ENCODE measurements around the gene ABCA13.

ABCA13 gene

DNA sequence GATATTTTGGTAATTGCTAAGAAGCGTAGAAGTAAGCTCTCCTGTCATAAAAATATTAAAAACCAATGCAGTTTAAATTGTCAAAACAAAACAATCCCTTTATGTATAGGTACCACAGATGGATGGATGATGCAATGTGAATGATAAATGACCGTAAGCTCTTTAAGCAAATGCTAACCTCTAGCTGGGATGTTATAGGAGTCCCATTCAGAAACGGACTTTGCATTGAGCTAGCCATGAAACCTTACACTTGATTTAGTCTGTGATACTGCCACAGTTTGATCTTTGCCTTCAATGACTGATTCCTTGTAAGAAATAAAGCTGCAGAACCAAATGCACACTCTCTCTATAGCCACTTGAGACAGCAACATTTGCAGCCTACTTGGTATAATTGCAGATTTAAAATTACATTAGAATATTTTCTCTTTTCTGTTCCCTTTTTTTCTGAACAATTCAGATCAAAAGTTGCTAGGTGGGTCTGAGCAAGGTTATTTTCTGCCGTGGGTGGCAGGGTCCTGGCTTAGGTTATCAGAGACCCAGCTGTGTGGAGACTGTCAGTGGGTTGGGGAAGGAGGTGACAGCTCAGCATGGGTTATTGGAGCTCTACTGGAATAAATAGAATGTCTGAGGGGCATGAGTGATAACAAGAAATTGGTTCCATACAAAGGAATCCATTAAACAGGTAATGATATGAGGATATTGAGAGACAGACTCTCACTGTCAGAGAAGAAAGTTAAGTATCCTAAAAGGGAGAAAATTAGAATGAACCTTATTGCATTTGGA, 494.3 kb downstream of the ABCA13 start:
- no peak for DNase-seq

DNA sequence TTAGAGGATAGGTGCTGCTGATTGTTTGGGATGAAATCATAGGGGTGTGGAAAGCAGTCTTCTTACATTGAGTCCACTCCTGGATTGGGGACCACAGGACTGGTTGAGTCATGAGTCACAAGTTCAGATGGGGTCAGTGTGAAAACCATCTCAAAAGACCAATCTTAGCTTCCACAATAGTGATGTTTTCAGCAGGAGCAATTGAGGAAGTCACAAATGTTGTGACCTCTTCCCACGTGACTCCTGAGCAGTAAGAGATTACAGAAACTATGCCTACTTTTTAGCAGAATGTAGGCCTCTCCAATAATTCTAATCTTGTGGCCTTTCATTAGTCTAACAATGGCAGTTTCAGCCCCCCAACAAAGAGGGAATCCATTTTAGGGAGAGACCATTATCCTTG, 496.1 kb downstream of the ABCA13 start:
- DNase-seq: no peak

DNA sequence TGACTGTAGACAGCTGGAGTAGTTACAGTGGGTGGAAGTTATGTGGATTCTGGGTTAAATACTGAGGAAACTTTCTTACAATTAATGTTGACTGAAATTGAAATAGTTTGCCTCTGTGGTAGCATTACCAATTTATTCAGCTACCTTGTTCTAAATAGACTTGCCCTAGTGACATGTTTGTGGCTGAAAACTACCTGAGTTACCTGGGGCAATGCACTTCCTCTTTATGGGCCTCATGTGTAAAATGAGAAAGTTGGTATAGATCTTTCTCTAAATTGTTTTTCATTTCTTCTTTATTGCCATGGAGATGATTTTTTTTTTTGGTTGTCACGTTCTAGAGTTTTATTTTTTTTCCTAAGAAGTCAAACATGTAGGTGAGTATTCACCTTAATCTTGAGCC, 500.4 kb downstream of the ABCA13 start:
- no peak for DNase-seq

GRCh38 chr7:48681006-48681405, 509.7 kb downstream of the ABCA13 start:
- DNase-seq: no peak

GRCh38 chr7:48691788-48692187, 520.5 kb downstream of the ABCA13 start:
- DNase-seq: no peak
